K562 (cell line): ENCODE measurements around the gene DCAF17. TPM values are rescaled to one million over a fixed set of nuclear protein-coding genes. Genes with fewer than 3 reads are reported as not detected.

Source experiments
- ATAC-seq: fragments of 200-7000 bp; cut with Tn5 transposase; 3 replicates; pipeline ENCODE4 v1.9.1; 2020; ENCODE audit warnings: moderate library complexity
- BruUV-seq: library from RNA; stranded (reverse); fragments of 400-500 nt; replicated peaks from 2 replicates; lab custom pipeline; 2021; lab: Mats Ljungman, UMichigan
- CTCF ChIA-PET: fragments of 300-600 bp; formaldehyde crosslinking; extraction: SDS; loops from one replicate; lab custom pipeline; 2021; ENCODE audit warnings: low intra/inter-chr PET ratio; lab: Yijun Ruan, JAX
- POLR2A ChIA-PET: fragments of 300-600, 350-650 bp; sonication (Branson Sonifier 250); formaldehyde crosslinking; extraction: SDS; loops from one replicate; lab custom pipeline; 2021; ENCODE audit warnings: antibody characterized with exemption, inconsistent platforms; lab: Yijun Ruan, JAX
- DNase-seq, 4 experiments: peaks; one replicate each; pipeline versions ENCODE4 v3.0.0 to v3.0.0-alpha.2; 2011 to 2018; ENCODE audit warnings: low spot score in 3 of 4, mixed read lengths in 3 of 4; ENCODE audit errors: extremely low read depth in 1 of 4
- FAIRE-seq: peaks from 2 replicates; lab custom pipeline; 2011; peaks lifted over from hg19 to GRCh38; lab: Jason Lieb, UNC
- H2AFZ ChIP-seq: 2 replicates; pipeline ENCODE4 v1.6.0; 2011; ENCODE audit warnings: low read depth, low read length, control low read depth, inconsistent platforms
- H3K27ac ChIP-seq: fragments of 200-600 bp; 3 replicates; pipeline ENCODE4 v1.8.0; 2011; ENCODE audit warnings: low read depth, mild to moderate bottlenecking, control low read depth, inconsistent platforms, low read length, moderate library complexity, mixed read lengths; ENCODE audit errors: extremely low read depth
- H3K27me3 ChIP-seq, 2 experiments: fragments of 300-600 bp in 1 of 2; 2 replicates in 1 of 2; 3 replicates in 1 of 2; pipeline versions ENCODE4 v1.6.0 to v1.8.0; 2011; ENCODE audit warnings: inconsistent platforms in 2 of 2, low read length in 2 of 2, mild to moderate bottlenecking in 1 of 2, mixed read lengths in 1 of 2, moderate library complexity in 1 of 2; ENCODE audit not compliant: control insufficient read depth in 2 of 2, insufficient read depth in 2 of 2
- H3K36me3 ChIP-seq: fragments of 300-600 bp; 3 replicates; pipeline ENCODE4 v1.8.0; 2011; ENCODE audit warnings: mild to moderate bottlenecking, low read length, inconsistent platforms; ENCODE audit not compliant: control insufficient read depth, insufficient read depth
- H3K4me1 ChIP-seq, 2 experiments: fragments of 200-600 bp in 1 of 2; replicated peaks in 1 of 2; 2 replicates in 1 of 2; 3 replicates in 1 of 2; pipeline versions ENCODE4 v1.5.1 to v1.8.0; 2011; ENCODE audit warnings: inconsistent platforms in 2 of 2, low read length in 2 of 2, mild to moderate bottlenecking in 1 of 2, mixed read lengths in 1 of 2, moderate library complexity in 1 of 2; ENCODE audit not compliant: control insufficient read depth in 2 of 2, insufficient read depth in 2 of 2
- H3K4me2 ChIP-seq: 2 replicates; pipeline ENCODE4 v1.6.1; 2011; ENCODE audit warnings: low read length, control low read depth, inconsistent platforms, mixed read lengths; ENCODE audit not compliant: insufficient read depth
- H3K4me3 ChIP-seq: fragments of 200-600 bp; sonication (generic), shearing (Covaris generic); 2 replicates; pipeline ENCODE4 v1.5.1; 2016; ENCODE audit warnings: control low read depth, inconsistent platforms
- H3K79me2 ChIP-seq: fragments of 200-600 bp; 3 replicates; pipeline ENCODE4 v1.8.0; 2011; ENCODE audit warnings: low read length, inconsistent platforms; ENCODE audit not compliant: control insufficient read depth, insufficient read depth
- H3K9ac ChIP-seq, 2 experiments: 2 replicates each; pipeline versions ENCODE4 v1.6.0 to v1.6.1; 2011; ENCODE audit warnings: low read depth in 2 of 2, low read length in 2 of 2, control low read depth in 1 of 2, inconsistent platforms in 1 of 2, mild to moderate bottlenecking in 1 of 2, mixed read lengths in 1 of 2; ENCODE audit not compliant: insufficient read depth in 1 of 2
- H3K9me1 ChIP-seq: one replicate; pipeline ENCODE4 v1.6.0; 2011; ENCODE audit warnings: inconsistent platforms, mild to moderate bottlenecking, low read length, moderate library complexity; ENCODE audit not compliant: control insufficient read depth, insufficient read depth
- H3K9me3 ChIP-seq: replicated peaks from 2 replicates; pipeline ENCODE4 v1.5.1; 2011; ENCODE audit warnings: low read depth, low read length, inconsistent platforms; ENCODE audit not compliant: control insufficient read depth, insufficient read depth
- H4K20me1 ChIP-seq: replicated peaks from 2 replicates; pipeline ENCODE4 v1.6.1; 2011; ENCODE audit warnings: low read length, inconsistent platforms, mixed read lengths; ENCODE audit not compliant: control insufficient read depth, insufficient read depth
- ATF3 ChIP-seq, 2 experiments: fragments of 450-650 bp in 1 of 2; sonication (generic) in 1 of 2; formaldehyde crosslinking in 1 of 2; IDR thresholded peaks in 1 of 2; conservative IDR thresholded peaks in 1 of 2; 2 replicates each; pipeline versions ENCODE4 v1.6.1 to v1.8.1; 2016 to 2023; ENCODE audit warnings: mild to moderate bottlenecking in 2 of 2, moderate library complexity in 2 of 2, inconsistent platforms in 1 of 2, missing genetic modification reagents in 1 of 2
- EGR1 ChIP-seq: fragments of 450-650 bp; conservative IDR thresholded peaks from 2 replicates; pipeline ENCODE4 v1.6.1; 2017; ENCODE audit warnings: mild to moderate bottlenecking
- HDAC6 ChIP-seq: IDR thresholded peaks from 2 replicates; pipeline ENCODE4 v1.6.1; 2012; ENCODE audit warnings: low read depth, mild to moderate bottlenecking, control low read depth, inconsistent platforms, low read length, moderate library complexity
- KAT7 ChIP-seq: sonication (generic); formaldehyde crosslinking; IDR thresholded peaks from 2 replicates; pipeline ENCODE4 v1.8.0; 2022; ENCODE audit warnings: missing genetic modification reagents, mild to moderate bottlenecking, borderline replicate concordance
- ZNF518B ChIP-seq: fragments of 250-450 bp; sonication (Bioruptor Pico); IDR thresholded peaks from 2 replicates; pipeline ENCODE4 v1.5.0; 2021; ENCODE audit warnings: mild to moderate bottlenecking, moderate library complexity
- ZNF830 ChIP-seq: fragments of 250-450 bp; sonication (Bioruptor Pico); IDR thresholded peaks from 2 replicates; pipeline ENCODE4 v1.5.0; 2021; ENCODE audit warnings: mild to moderate bottlenecking
- in situ Hi-C: fragments of 300-500 bp; cut with MboI; formaldehyde crosslinking; loops from 4 replicates; pipeline ENCODE4 v1.15.0; 2018; ENCODE audit warnings: inconsistent platforms, mixed read lengths
- intact Hi-C: fragments of 100-400 bp; cut with micrococcal nuclease; formaldehyde crosslinking; loops from 2 replicates; pipeline ENCODE4 v1.14.2; 2022
- polyA plus RNA-seq, 8 experiments: library from polyadenylated mRNA; depleted of rRNA in 4 of 8; stranded (reverse) in 5 of 8; unstranded in 3 of 8; fragments of >200 nt; fragmentation: Nextera tagmentation in 2 of 8; fragmentation: Illumina TruSeq in 1 of 8; extraction: Ambion mirVana in 2 of 8; extraction: Trizol in 1 of 8; gene quantifications; 2 replicates each; pipeline versions ENCODE4 v1.2.1 to v1.2.3, GENCODE V29; 2011 to 2014; ENCODE audit warnings: inconsistent platforms in 1 of 8, missing spikeins in 1 of 8
- total RNA-seq, 7 experiments: library from RNA; depleted of rRNA in 6 of 7; stranded (reverse); fragments of >200 nt in 6 of 7; fragmentation: Illumina TruSeq in 2 of 7; extraction: Trizol in 2 of 7; gene quantifications; 2 replicates each; pipeline versions ENCODE4 v1.2.1 to v1.2.3, GENCODE V29; 2011 to 2021; ENCODE audit warnings: low replicate concordance in 1 of 7

Gene DCAF17
- total and polyA plus RNA-seq, 9 of the 15 experiments (the other 6 are each of a cell fraction or from before 2014, with no cell fraction given) = 10.0 to 38.5 (median 27.1) TPM

- TF ChIP-seq ZNF518B (CRISPR knock-in tag) (no peak), HDAC6 (no peak), ZNF830 (CRISPR knock-in tag) (no peak), EGR1 (no peak)
These were observed 18.7 kb downstream of the DCAF17 start (continued) for GRCh38 chr2:171452773-171453172.

GRCh38 chr2:171459498-171459897 is 25.5 kb downstream of the DCAF17 start:
- Histone ChIP-seq H3K9me1 (no peaks in the 10 kb centered on the region), H3K4me2 (no peak overlapping the region), H4K20me1 (no peaks in the 10 kb centered on the region), H3K9me3 (no peaks in the 10 kb centered on the region), H3K9ac (no peak overlapping the region), H2AFZ (no peak overlapping the region), H3K27ac (no peak overlapping the region), H3K27me3 (no peaks in the 10 kb centered on the region), H3K79me2 (peaks cover 6% of the 10 kb centered on the region; the same call in 1 of the 3 replicates), H3K4me1 (no peaks in the 10 kb centered on the region), H3K36me3 (peaks cover 58% of the 10 kb centered on the region), H3K4me3 (no peak overlapping the region)
- BruUV-seq = no TSS peak
- in situ Hi-C loops (no loop called here), intact Hi-C loops (no loop called here)
- ChIA-PET CTCF (no interaction called here), POLR2A (no interaction called here)
- ATAC-seq = no peak
- DNase-seq = no peak
- no peak for FAIRE-seq
- peak; percentile 39; the same call in 1 of the 2 replicates for TF ChIP-seq ATF3 (IDR thresholded peaks at IDR 0.05)
- no peak for TF ChIP-seq ATF3 (CRISPR knock-in tag; conservative IDR thresholded peaks at IDR 0.05)
- TF ChIP-seq KAT7 = no peak
